GM18520 (cell line): Measurements from ENCODE around the gene TMF1.

Experiments used
- ATAC-seq: cut with Tn5 transposase; IDR thresholded peaks from one replicate; pipeline ENCODE4 v1.9.1; 2021; ENCODE audit not compliant: unreplicated experiment

Gene TMF1

GRCh38 chr3:69013253-69014021 is 38.7 kb downstream of the TMF1 start, which contains the start of gene EOGT:
TSS of gene EOGT (minus strand) at chr3:69013684. CDS start at chr3:69009846, 3,838 bp downstream.
- peak; percentile 57 for ATAC-seq

- ATAC-seq, result peak; percentile 23
Measured at GRCh38 chr3:69012800-69013252, 39.3 kb downstream of the TMF1 start.

- ATAC-seq, result no peak
Measured at GRCh38 chr3:69012100-69012799, 39.9 kb downstream of the TMF1 start.

GRCh38 chr3:69011096-69011730 is 40.9 kb downstream of the TMF1 start:
- no peak for ATAC-seq

- no peak for ATAC-seq
Measured at GRCh38 chr3:69009559-69010410, 42.3 kb downstream of the TMF1 start.

- peak; percentile 33 for ATAC-seq
Measured at GRCh38 chr3:69008980-69009379, 43.2 kb downstream of the TMF1 start.

GRCh38 chr3:69005791-69006482 is 46.2 kb downstream of the TMF1 start:
- no peak for ATAC-seq

- ATAC-seq, result no peak
Measured at GRCh38 chr3:69005071-69005790, 46.9 kb downstream of the TMF1 start.

GRCh38 chr3:69004138-69004537 is 48.0 kb downstream of the TMF1 start:
- no peak for ATAC-seq

GRCh38 chr3:68999605-69000004 is 52.5 kb downstream of the TMF1 start:
- no peak for ATAC-seq

GRCh38 chr3:68999158-68999557 is 53.0 kb downstream of the TMF1 start:
- ATAC-seq, result no peak

GRCh38 chr3:68997887-68998286 is 54.2 kb downstream of the TMF1 start:
- peak; percentile 87 for ATAC-seq

GRCh38 chr3:68996356-68996995 is 55.7 kb downstream of the TMF1 start:
- no peak for ATAC-seq

- ATAC-seq, result no peak
Measured at GRCh38 chr3:68988740-68989139, 63.4 kb downstream of the TMF1 start.

GRCh38 chr3:68987322-68987721 is 64.8 kb downstream of the TMF1 start:
- no peak for ATAC-seq

GRCh38 chr3:68986496-68987208 is 65.5 kb downstream of the TMF1 start:
- ATAC-seq, result peak; percentile 71

GRCh38 chr3:68985146-68985790 is 66.9 kb downstream of the TMF1 start:
- ATAC-seq, result no peak

GRCh38 chr3:68984011-68984530 is 68.1 kb downstream of the TMF1 start:
- no peak for ATAC-seq
